DOHH2 (cell line): ENCODE measurements around the gene EEF1AKMT3.

ENCODE experiments used
- H3F3A ChIP-seq: fragments of 200-600 bp; sonication (generic), shearing (Covaris generic); 2 replicates; pipeline ENCODE4 v1.6.0; 2016; ENCODE audit warnings: antibody characterized with exemption, mild to moderate bottlenecking; ENCODE audit not compliant: control insufficient read depth, insufficient read depth
- H3K27ac ChIP-seq: fragments of 200-600 bp; sonication (generic); 2 replicates; pipeline ENCODE4 v1.5.1; 2014; ENCODE audit warnings: low read depth, mild to moderate bottlenecking, low read length, moderate library complexity
- H3K27me3 ChIP-seq: fragments of 200-600 bp; sonication (generic); 2 replicates; pipeline ENCODE4 v1.6.1; 2014; ENCODE audit warnings: mild to moderate bottlenecking, low read length, mixed read lengths; ENCODE audit not compliant: control insufficient read depth
- H3K36me3 ChIP-seq: fragments of 200-600 bp; sonication (generic); 2 replicates; pipeline ENCODE4 v1.6.1; 2014; ENCODE audit warnings: mild to moderate bottlenecking, low read length, moderate library complexity, mixed read lengths; ENCODE audit not compliant: control insufficient read depth
- H3K4me1 ChIP-seq: fragments of 200-600 bp; sonication (generic); 2 replicates; pipeline ENCODE4 v1.6.1; 2014; ENCODE audit warnings: mild to moderate bottlenecking, low read length, mixed read lengths; ENCODE audit not compliant: control insufficient read depth
- H3K4me2 ChIP-seq: fragments of 200-600 bp; sonication (generic); 2 replicates; pipeline ENCODE4 v1.6.0; 2014; ENCODE audit warnings: mild to moderate bottlenecking, low read length, moderate library complexity
- H3K4me3 ChIP-seq: fragments of 200-600 bp; sonication (generic); 2 replicates; pipeline ENCODE4 v1.5.1; 2014; ENCODE audit warnings: mild to moderate bottlenecking, low read length, mixed read lengths
- H3K79me2 ChIP-seq: fragments of 200-600 bp; sonication (generic); 2 replicates; pipeline ENCODE4 v1.6.1; 2014; ENCODE audit warnings: mild to moderate bottlenecking, low read length, mixed read lengths; ENCODE audit not compliant: control insufficient read depth
- H3K9me2 ChIP-seq: fragments of 200-600 bp; sonication (generic); replicated peaks from 2 replicates; pipeline ENCODE4 v1.6.1; 2014; ENCODE audit warnings: mild to moderate bottlenecking, low read length, mixed read lengths; ENCODE audit not compliant: control insufficient read depth
- H3K9me3 ChIP-seq: fragments of 200-600 bp; sonication (generic); 2 replicates; pipeline ENCODE4 v1.6.1; 2014; ENCODE audit warnings: antibody characterized with exemption, low read length, mixed read lengths; ENCODE audit not compliant: control insufficient read depth, insufficient read depth
- H4K20me1 ChIP-seq: fragments of 200-600 bp; sonication (generic); 2 replicates; pipeline ENCODE4 v1.6.0; 2014; ENCODE audit warnings: low read depth, mild to moderate bottlenecking, antibody characterized with exemption, low read length, moderate library complexity; ENCODE audit not compliant: control insufficient read depth, insufficient read depth
- CTCF ChIP-seq: fragments of 200-600 bp; sonication (generic); IDR thresholded peaks from one replicate; pipeline ENCODE4 v1.5.1; 2014; ENCODE audit warnings: antibody characterized with exemption, mild to moderate bottlenecking, low read depth, low read length; ENCODE audit not compliant: poor library complexity, severe bottlenecking
- EZH2phosphoT487 ChIP-seq: fragments of 200-600 bp; sonication (generic); IDR thresholded peaks from 2 replicates; pipeline ENCODE4 v1.6.1; 2017; ENCODE audit warnings: borderline replicate concordance, mild to moderate bottlenecking, antibody characterized with exemption, low read length, moderate library complexity, mixed read lengths

Gene EEF1AKMT3

GRCh38 chr12:57825451-57825850, 53.0 kb downstream of the EEF1AKMT3 start:
- Histone ChIP-seq H3K4me2 (no peak overlapping the region), H3K4me1 (no peaks in the 10 kb centered on the region), H3K27me3 (no peaks in the 10 kb centered on the region), H3K79me2 (no peaks in the 10 kb centered on the region; the same call in 1 of the 2 replicates), H4K20me1 (no peaks in the 10 kb centered on the region), H3F3A (no peaks in the 10 kb centered on the region), H3K27ac (no peak overlapping the region), H3K9me2 (no peaks in the 10 kb centered on the region), H3K9me3 (no peaks in the 10 kb centered on the region), H3K4me3 (no peak overlapping the region), H3K36me3 (peaks cover 57% of the 10 kb centered on the region)
- TF ChIP-seq EZH2phosphoT487 (no peak), CTCF (no peak)

- Histone ChIP-seq H3K79me2 (peaks cover 5% of the 10 kb centered on the region), H3K4me3 (no peak overlapping the region), H3K27me3 (no peaks in the 10 kb centered on the region), H3K27ac (no peak overlapping the region), H4K20me1 (no peaks in the 10 kb centered on the region), H3K4me1 (peaks cover under 1% of the 10 kb centered on the region), H3K4me2 (no peak overlapping the region), H3K9me2 (no peaks in the 10 kb centered on the region), H3K9me3 (no peaks in the 10 kb centered on the region), H3K36me3 (peaks cover 57% of the 10 kb centered on the region), H3F3A (no peaks in the 10 kb centered on the region)
- TF ChIP-seq CTCF = no peak
- TF ChIP-seq EZH2phosphoT487 = no peak
These were observed 54.0 kb downstream of the EEF1AKMT3 start for GRCh38 chr12:57826400-57826799.

- H3K4me3 ChIP-seq = no peak overlapping the region
- no peak overlapping the region for H3K27ac ChIP-seq
- H3K4me1 ChIP-seq = peaks cover 6% of the 10 kb centered on the region
- H3K27me3 ChIP-seq = no peaks in the 10 kb centered on the region
- H3K79me2 ChIP-seq = peaks cover 10% of the 10 kb centered on the region
- no peaks in the 10 kb centered on the region for H3K9me3 ChIP-seq
- H3K36me3 ChIP-seq = peaks cover 57% of the 10 kb centered on the region
- no peak overlapping the region for H3K4me2 ChIP-seq
- no peaks in the 10 kb centered on the region for H4K20me1 ChIP-seq
- H3F3A ChIP-seq = no peaks in the 10 kb centered on the region
- no peak for TF ChIP-seq CTCF
- no peak for TF ChIP-seq EZH2phosphoT487
- no peaks in the 10 kb centered on the region for H3K9me2 ChIP-seq
These were observed 54.6 kb downstream of the EEF1AKMT3 start for GRCh38 chr12:57826966-57827365.
